Cardiac muscle cell (in vitro differentiated cells and primary cell): ENCODE measurements around the gene SFXN3. TPM values are rescaled to one million over a fixed set of nuclear protein-coding genes. Genes with fewer than 3 reads are reported as not detected.

Experiments
- DNase-seq, 2 donors: peaks; one replicate each; pipeline versions ENCODE4 v3.0.0 to v3.0.0-alpha.2; 2010 to 2017; ENCODE audit warnings: low read depth in 1 of 2, low spot score in 1 of 2
- H3K27ac ChIP-seq: fragments of 200-600 bp; sonication (generic); 2 replicates; pipeline ENCODE4 v1.5.1; 2016
- H3K27me3 ChIP-seq: fragments of 200-600 bp; sonication (generic); 2 replicates; pipeline ENCODE4 v1.6.0; 2016; ENCODE audit warnings: control low read depth
- H3K36me3 ChIP-seq: fragments of 200-600 bp; sonication (generic); 2 replicates; pipeline ENCODE4 v1.5.1; 2016; ENCODE audit warnings: control low read depth
- H3K4me1 ChIP-seq: fragments of 200-600 bp; sonication (generic); 2 replicates; pipeline ENCODE4 v1.8.1; 2017; ENCODE audit warnings: low read depth, mild to moderate bottlenecking, mixed run types
- H3K4me3 ChIP-seq: fragments of 200-600 bp; sonication (generic); 2 replicates; pipeline ENCODE4 v1.5.1; 2016; ENCODE audit warnings: mild to moderate bottlenecking
- H3K9me3 ChIP-seq: fragments of 200-600 bp; sonication (generic); 2 replicates; pipeline ENCODE4 v1.5.1; 2017; ENCODE audit warnings: low read depth, mild to moderate bottlenecking, control low read depth
- polyA plus RNA-seq: library from polyadenylated mRNA; unstranded; fragments of >200 nt; fragmentation: Nextera tagmentation; extraction: Ambion mirVana; gene quantifications from 2 replicates; pipeline ENCODE4 v1.2.1, GENCODE V29; 2016
- total RNA-seq: library from RNA; depleted of rRNA; stranded (reverse); fragments of >200 nt; gene quantifications from 2 replicates; pipeline ENCODE4 v1.2.3, GENCODE V29; 2016
- TF ChIP-seq, protein P1 (sequence below): IDR thresholded peaks from 2 replicates; pipeline ENCODE4 v1.5.1; 2012; ENCODE audit warnings: low read depth, mild to moderate bottlenecking, low read length

Gene SFXN3
- total and polyA plus RNA-seq, 2 experiments from 2014 or later: 23.4 to 37.8 TPM

DNA sequence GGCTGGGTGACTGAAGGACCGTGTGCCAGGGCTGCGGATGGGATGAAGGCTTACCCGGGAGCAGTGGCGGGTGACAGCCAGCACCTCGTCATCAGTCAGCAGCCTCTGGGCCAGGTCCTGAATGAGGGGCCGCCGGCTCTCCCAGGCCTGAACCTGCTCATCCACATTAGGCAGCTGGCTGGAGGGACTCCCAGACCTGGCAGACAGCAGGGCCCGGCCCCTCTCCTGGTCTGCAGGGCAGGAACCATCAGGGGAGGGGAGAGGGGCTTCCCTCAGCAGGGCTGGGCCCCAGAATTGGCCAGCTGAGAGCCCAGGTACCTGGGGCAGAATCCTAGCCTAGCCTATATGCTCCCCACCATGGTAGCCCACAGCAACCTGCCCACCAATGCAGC, 15.5 kb upstream of the SFXN3 start:
- DNase-seq: no peak
- TF ChIP-seq, protein P1, sequence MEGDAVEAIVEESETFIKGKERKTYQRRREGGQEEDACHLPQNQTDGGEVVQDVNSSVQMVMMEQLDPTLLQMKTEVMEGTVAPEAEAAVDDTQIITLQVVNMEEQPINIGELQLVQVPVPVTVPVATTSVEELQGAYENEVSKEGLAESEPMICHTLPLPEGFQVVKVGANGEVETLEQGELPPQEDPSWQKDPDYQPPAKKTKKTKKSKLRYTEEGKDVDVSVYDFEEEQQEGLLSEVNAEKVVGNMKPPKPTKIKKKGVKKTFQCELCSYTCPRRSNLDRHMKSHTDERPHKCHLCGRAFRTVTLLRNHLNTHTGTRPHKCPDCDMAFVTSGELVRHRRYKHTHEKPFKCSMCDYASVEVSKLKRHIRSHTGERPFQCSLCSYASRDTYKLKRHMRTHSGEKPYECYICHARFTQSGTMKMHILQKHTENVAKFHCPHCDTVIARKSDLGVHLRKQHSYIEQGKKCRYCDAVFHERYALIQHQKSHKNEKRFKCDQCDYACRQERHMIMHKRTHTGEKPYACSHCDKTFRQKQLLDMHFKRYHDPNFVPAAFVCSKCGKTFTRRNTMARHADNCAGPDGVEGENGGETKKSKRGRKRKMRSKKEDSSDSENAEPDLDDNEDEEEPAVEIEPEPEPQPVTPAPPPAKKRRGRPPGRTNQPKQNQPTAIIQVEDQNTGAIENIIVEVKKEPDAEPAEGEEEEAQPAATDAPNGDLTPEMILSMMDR: no peak
- H3K4me3 ChIP-seq: no peak overlapping the region
- peaks cover 20% of the 10 kb centered on the region for H3K27me3 ChIP-seq
- peaks cover 14% of the 10 kb centered on the region for H3K4me1 ChIP-seq
- H3K27ac ChIP-seq: no peak overlapping the region
- no peaks in the 10 kb centered on the region for H3K36me3 ChIP-seq
- H3K9me3 ChIP-seq: no peaks in the 10 kb centered on the region

DNA sequence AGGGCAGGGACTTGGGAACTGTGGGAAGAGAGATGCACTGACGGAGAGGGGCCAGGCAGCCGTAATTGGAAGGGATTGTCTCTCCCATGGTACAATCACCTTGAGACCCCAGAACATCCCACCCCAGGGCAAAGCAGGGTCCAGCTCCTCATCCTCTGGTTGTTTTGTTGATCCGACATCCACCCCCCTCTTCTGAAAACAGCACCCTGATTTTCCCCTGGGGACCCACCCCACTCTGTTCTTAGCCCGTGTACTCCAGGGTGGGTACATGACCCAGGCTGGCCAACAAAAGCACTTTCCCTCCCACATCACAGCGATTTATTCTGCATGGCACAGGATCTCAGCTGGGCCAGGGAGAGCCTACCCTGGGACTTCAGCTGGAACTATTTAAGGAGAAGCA, 14.2 kb upstream of the SFXN3 start:
- H3K27me3 ChIP-seq: peaks cover 20% of the 10 kb centered on the region
- DNase-seq: no peak
- no peak overlapping the region for H3K27ac ChIP-seq
- no peak overlapping the region for H3K4me3 ChIP-seq
- no peaks in the 10 kb centered on the region for H3K9me3 ChIP-seq
- H3K36me3 ChIP-seq: no peaks in the 10 kb centered on the region
- TF ChIP-seq, protein P1: no peak
- H3K4me1 ChIP-seq: peaks cover 7% of the 10 kb centered on the region

DNA sequence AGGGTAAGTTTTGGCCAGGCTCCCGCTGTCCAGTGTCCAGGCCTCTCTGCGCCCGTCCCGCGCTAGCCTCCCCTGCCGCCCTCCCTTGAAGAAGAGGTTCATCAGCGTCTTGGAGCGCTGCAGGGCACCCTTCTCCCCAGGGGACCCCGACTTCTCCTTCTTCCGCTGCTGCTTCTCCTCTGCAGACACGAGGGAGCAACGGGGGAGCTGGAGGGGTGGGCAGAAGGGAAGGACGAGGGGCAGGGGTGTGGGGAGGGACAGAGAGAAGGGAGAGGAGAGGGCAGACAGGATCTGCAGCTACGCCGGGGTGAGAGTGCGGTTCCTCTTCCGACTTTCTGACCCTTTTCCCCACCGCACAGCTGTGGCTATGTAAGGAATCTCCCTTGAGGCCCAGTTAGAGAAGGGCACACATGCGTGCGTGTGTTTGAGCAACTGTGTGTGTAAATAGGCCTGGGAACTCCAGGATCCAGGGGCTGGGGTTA, 12.9 kb upstream of the SFXN3 start:
- H3K36me3 ChIP-seq: no peaks in the 10 kb centered on the region
- H3K27ac ChIP-seq: no peak overlapping the region
- H3K27me3 ChIP-seq: peaks cover 20% of the 10 kb centered on the region
- H3K9me3 ChIP-seq: no peaks in the 10 kb centered on the region
- no peak for DNase-seq
- TF ChIP-seq, protein P1: no peak
- peaks cover 3% of the 10 kb centered on the region for H3K4me1 ChIP-seq
- no peak overlapping the region for H3K4me3 ChIP-seq

- DNase-seq: peak; percentile 87 to 89
- Histone ChIP-seq H3K4me3 (no peak overlapping the region), H3K9me3 (no peaks in the 10 kb centered on the region), H3K36me3 (no peaks in the 10 kb centered on the region), H3K27me3 (peaks cover 20% of the 10 kb centered on the region), H3K27ac (no peak overlapping the region), H3K4me1 (peaks cover 3% of the 10 kb centered on the region)
- TF ChIP-seq, protein P1: peak; percentile 80
Measured at GRCh38 chr10:101018600-101019439, 12.2 kb upstream of the SFXN3 start.

DNA sequence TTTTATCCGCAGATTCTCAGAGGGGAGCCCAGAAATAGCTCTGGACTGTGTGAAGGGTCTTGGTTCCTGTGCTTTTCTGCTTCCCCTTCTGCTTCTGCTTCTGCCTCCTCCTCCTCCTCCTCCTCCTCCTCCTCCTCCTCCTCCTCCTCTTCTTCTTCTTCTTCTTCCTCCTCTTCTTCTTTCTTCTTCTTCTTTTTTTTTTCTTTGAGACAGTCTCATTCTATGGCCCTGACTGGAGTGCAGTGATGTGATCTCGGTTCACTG, 11.7 kb upstream of the SFXN3 start:
- Histone ChIP-seq H3K9me3 (no peaks in the 10 kb centered on the region), H3K4me3 (no peak overlapping the region), H3K36me3 (no peaks in the 10 kb centered on the region), H3K27me3 (peaks cover 20% of the 10 kb centered on the region), H3K4me1 (peaks cover 3% of the 10 kb centered on the region), H3K27ac (no peak overlapping the region)
- TF ChIP-seq, protein P1: no peak
- DNase-seq: no peak
